HG02973 (cell line): ENCODE results near the gene ICA1L.
A peak's percentile ranks its signal among the peaks of the same experiment; 100 is the strongest.
"Not testable (repeated sequence)": the region's sequence is repeated elsewhere in the genome, so short reads cannot be mapped to it uniquely, and the experiment has no call there.

ENCODE experiments used
- ATAC-seq: cut with Tn5 transposase; IDR thresholded peaks from one replicate; pipeline ENCODE4 v1.9.1; 2021; ENCODE audit warnings: moderate library complexity; ENCODE audit not compliant: unreplicated experiment

Gene ICA1L

GRCh38 chr2:202847693-202848524 lies 23.7 kb downstream of the ICA1L start:
- ATAC-seq: peak; percentile 92

- no peak for ATAC-seq
Measured at GRCh38 chr2:202844656-202845055, 26.9 kb downstream of the ICA1L start.

- ATAC-seq: no peak
Measured at GRCh38 chr2:202842690-202843089, 28.9 kb downstream of the ICA1L start.

- no peak for ATAC-seq
Measured at GRCh38 chr2:202841090-202841867, 30.3 kb downstream of the ICA1L start.

GRCh38 chr2:202831242-202832220 lies 40.0 kb downstream of the ICA1L start:
- ATAC-seq: no peak

GRCh38 chr2:202824901-202825300 lies 46.7 kb downstream of the ICA1L start:
- no peak for ATAC-seq

GRCh38 chr2:202822411-202822810 lies 49.2 kb downstream of the ICA1L start:
- no peak for ATAC-seq

GRCh38 chr2:202821206-202822160 lies 50.1 kb downstream of the ICA1L start:
- no peak for ATAC-seq

- ATAC-seq: no peak
Measured at GRCh38 chr2:202818321-202818720, 53.2 kb downstream of the ICA1L start.

- ATAC-seq: no peak
Measured at GRCh38 chr2:202817771-202818170, 53.8 kb downstream of the ICA1L start.

- ATAC-seq: no peak
Measured at GRCh38 chr2:202815548-202816360, 55.8 kb downstream of the ICA1L start.

- no peak for ATAC-seq
Measured at GRCh38 chr2:202814226-202814625, 57.3 kb downstream of the ICA1L start.

- ATAC-seq: no peak
Measured at GRCh38 chr2:202813387-202813786, 58.2 kb downstream of the ICA1L start.

GRCh38 chr2:202808754-202809153 lies 62.8 kb downstream of the ICA1L start:
- ATAC-seq: no peak

- not testable (repeated sequence) for ATAC-seq
Measured at GRCh38 chr2:202807431-202808138, 64.0 kb downstream of the ICA1L start.

GRCh38 chr2:202805911-202806310 lies 65.7 kb downstream of the ICA1L start:
- ATAC-seq: not testable (repeated sequence)

GRCh38 chr2:202797944-202798343 lies 73.6 kb downstream of the ICA1L start:
- no peak for ATAC-seq

- no peak for ATAC-seq
Measured at GRCh38 chr2:202790676-202791075, 80.9 kb downstream of the ICA1L start.
